ENCODE data around the gene SAE1. TPM values are rescaled to one million over a fixed set of nuclear protein-coding genes. Genes with fewer than 3 reads are reported as not detected.
A peak's percentile ranks its signal among the peaks of the same experiment; 100 is the strongest.

The SAE1 gene
- total RNA-seq, 1 experiment from 2014 or later = 314 TPM

- Histone ChIP-seq H3K27me3 (replicated peaks; ENCODE audit: insufficient read depth, low read depth, low read length, poor library complexity) (no peaks in the 10 kb centered on the region), H3K4me3 (ENCODE audit: low read depth, low read length, poor library complexity, severe bottlenecking) (no peak overlapping the region), H3K27ac (ENCODE audit: low read depth, low read length, poor library complexity, severe bottlenecking) (peak overlapping the region; percentile 37), H3K4me1 (ENCODE audit: insufficient read depth, low read length, poor library complexity, severe bottlenecking) (no peaks in the 10 kb centered on the region), H3K9me3 (ENCODE audit: low read depth, low read length, poor library complexity, severe bottlenecking) (no peaks in the 10 kb centered on the region), H3K36me3 (ENCODE audit: insufficient read depth, low read length, poor library complexity, severe bottlenecking) (peaks cover 37% of the 10 kb centered on the region)
- no peak for DNase-seq (ENCODE audit: low spot score)
- no TSS peak for BruUV-seq (replicated peaks)
- TF ChIP-seq CTCF (conservative IDR thresholded peaks at IDR 0.05; ENCODE audit: low read depth, low read length) (no peak), EZH2 (IDR thresholded peaks at IDR 0.05; ENCODE audit: borderline replicate concordance, low read depth, low read length, poor library complexity, severe bottlenecking) (no peak)
- CTCF ChIA-PET = no interaction called here
- POLR2A ChIA-PET (ENCODE audit: low non-redundant PET) = no interaction called here
- intact Hi-C loops (cut with micrococcal nuclease; ENCODE audit: unreplicated experiment) = no loop called here
These were observed 57.9 kb downstream of the SAE1 start for GRCh38 chr19:47188507-47189033.

- ChIA-PET POLR2A (ENCODE audit: low non-redundant PET) (interaction anchor here (0.6 kb wide), 1 partner anchor 29 kb away, joined by 7 read pairs; no protein-coding TSS in a partner anchor), CTCF (no interaction called here)
- Histone ChIP-seq H3K9me3 (ENCODE audit: low read depth, low read length, poor library complexity, severe bottlenecking) (no peaks in the 10 kb centered on the region), H3K4me3 (ENCODE audit: low read depth, low read length, poor library complexity, severe bottlenecking) (no peak overlapping the region), H3K36me3 (ENCODE audit: insufficient read depth, low read length, poor library complexity, severe bottlenecking) (peaks cover 42% of the 10 kb centered on the region), H3K27me3 (replicated peaks; ENCODE audit: insufficient read depth, low read depth, low read length, poor library complexity) (no peaks in the 10 kb centered on the region), H3K4me1 (ENCODE audit: insufficient read depth, low read length, poor library complexity, severe bottlenecking) (no peaks in the 10 kb centered on the region), H3K27ac (ENCODE audit: low read depth, low read length, poor library complexity, severe bottlenecking) (no peak overlapping the region)
- no TSS peak for BruUV-seq (replicated peaks)
- intact Hi-C loops (cut with micrococcal nuclease; ENCODE audit: unreplicated experiment) = no loop called here
- no peak for TF ChIP-seq EZH2 (IDR thresholded peaks at IDR 0.05; ENCODE audit: borderline replicate concordance, low read depth, low read length, poor library complexity, severe bottlenecking)
- TF ChIP-seq CTCF (conservative IDR thresholded peaks at IDR 0.05; ENCODE audit: low read depth, low read length) = no peak
- no peak for DNase-seq (ENCODE audit: low spot score)
These were observed 59.6 kb downstream of the SAE1 start for GRCh38 chr19:47190167-47190727.

- peaks cover 35% of the 10 kb centered on the region for H3K36me3 ChIP-seq (ENCODE audit: insufficient read depth, low read length, poor library complexity, severe bottlenecking)
- intact Hi-C loops (cut with micrococcal nuclease; ENCODE audit: unreplicated experiment) = no loop called here
- no peaks in the 10 kb centered on the region for H3K27me3 ChIP-seq (replicated peaks; ENCODE audit: insufficient read depth, low read depth, low read length, poor library complexity)
- ChIA-PET POLR2A (ENCODE audit: low non-redundant PET) (no interaction called here), CTCF (no interaction called here)
- no TSS peak for BruUV-seq (replicated peaks)
- no peak for DNase-seq (ENCODE audit: low spot score)
- H3K27ac ChIP-seq (ENCODE audit: low read depth, low read length, poor library complexity, severe bottlenecking) = no peak overlapping the region
- H3K4me3 ChIP-seq (ENCODE audit: low read depth, low read length, poor library complexity, severe bottlenecking) = no peak overlapping the region
- no peaks in the 10 kb centered on the region for H3K9me3 ChIP-seq (ENCODE audit: low read depth, low read length, poor library complexity, severe bottlenecking)
- no peaks in the 10 kb centered on the region for H3K4me1 ChIP-seq (ENCODE audit: insufficient read depth, low read length, poor library complexity, severe bottlenecking)
- TF ChIP-seq EZH2 (IDR thresholded peaks at IDR 0.05; ENCODE audit: borderline replicate concordance, low read depth, low read length, poor library complexity, severe bottlenecking) = no peak
- no peak for TF ChIP-seq CTCF (conservative IDR thresholded peaks at IDR 0.05; ENCODE audit: low read depth, low read length)
These were observed 64.8 kb downstream of the SAE1 start for GRCh38 chr19:47195434-47195833.
